ENCODE measurements around the gene RADIL. TPM values are rescaled to one million over a fixed set of nuclear protein-coding genes. Genes with fewer than 3 reads are reported as not detected.
A peak's percentile ranks its signal among the peaks of the same experiment; 100 is the strongest.

The RADIL gene
- total RNA-seq, 2 experiments from 2014 or later: 0.58 to 0.92 TPM

GRCh38 chr7:4834601-4835397 lies 48.7 kb downstream of the RADIL start:
- H3K4me1 Mint-ChIP-seq: no peaks in the 10 kb centered on the region
- no peak for DNase-seq
- H3K4me3 Mint-ChIP-seq: no peak overlapping the region
- no peaks in the 10 kb centered on the region for H3K9me3 Mint-ChIP-seq
- no peak overlapping the region for H3K27ac Mint-ChIP-seq
- no peaks in the 10 kb centered on the region for H3K36me3 Mint-ChIP-seq
- no peaks in the 10 kb centered on the region for H3K27me3 Mint-ChIP-seq

GRCh38 chr7:4833691-4834600 lies 49.6 kb downstream of the RADIL start:
- H3K36me3 Mint-ChIP-seq: no peaks in the 10 kb centered on the region
- no peaks in the 10 kb centered on the region for H3K9me3 Mint-ChIP-seq

GRCh38 chr7:4833176-4833575 lies 50.3 kb downstream of the RADIL start:
- Mint-ChIP-seq H3K36me3 (no peaks in the 10 kb centered on the region), H3K27ac (no peak overlapping the region), H3K9me3 (no peaks in the 10 kb centered on the region), H3K4me3 (no peak overlapping the region), H3K4me1 (no peaks in the 10 kb centered on the region), H3K27me3 (no peaks in the 10 kb centered on the region)
- no peak for DNase-seq

More at GRCh38 chr7:4833691-4834600, 49.6 kb downstream of the RADIL start:
- Mint-ChIP-seq H3K4me3 (no peak overlapping the region), H3K27me3 (no peaks in the 10 kb centered on the region), H3K4me1 (no peaks in the 10 kb centered on the region), H3K27ac (no peak overlapping the region)
- DNase-seq: no peak

GRCh38 chr7:4832711-4833110 lies 50.8 kb downstream of the RADIL start:
- H3K27me3 Mint-ChIP-seq: no peaks in the 10 kb centered on the region
- no peak overlapping the region for H3K4me3 Mint-ChIP-seq
- H3K36me3 Mint-ChIP-seq: no peaks in the 10 kb centered on the region
- no peak overlapping the region for H3K27ac Mint-ChIP-seq
- DNase-seq: no peak
- no peaks in the 10 kb centered on the region for H3K9me3 Mint-ChIP-seq
- no peaks in the 10 kb centered on the region for H3K4me1 Mint-ChIP-seq

- Mint-ChIP-seq H3K27me3 (no peaks in the 10 kb centered on the region), H3K9me3 (no peaks in the 10 kb centered on the region), H3K4me3 (no peak overlapping the region), H3K4me1 (no peaks in the 10 kb centered on the region), H3K27ac (no peak overlapping the region), H3K36me3 (no peaks in the 10 kb centered on the region)
- DNase-seq: no peak
These were observed 51.6 kb downstream of the RADIL start for GRCh38 chr7:4831723-4832495.

- Mint-ChIP-seq H3K36me3 (no peaks in the 10 kb centered on the region), H3K4me3 (no peak overlapping the region), H3K27me3 (peaks cover 4% of the 10 kb centered on the region), H3K4me1 (no peaks in the 10 kb centered on the region), H3K9me3 (no peaks in the 10 kb centered on the region), H3K27ac (no peak overlapping the region)
- peak; percentile 67 for DNase-seq
These were observed 53.3 kb downstream of the RADIL start for GRCh38 chr7:4830176-4830575.

GRCh38 chr7:4828720-4829383 lies 54.7 kb downstream of the RADIL start:
- DNase-seq: no peak
- Mint-ChIP-seq H3K9me3 (no peaks in the 10 kb centered on the region), H3K4me3 (no peak overlapping the region), H3K27me3 (peaks cover 4% of the 10 kb centered on the region), H3K4me1 (no peaks in the 10 kb centered on the region), H3K27ac (no peak overlapping the region), H3K36me3 (no peaks in the 10 kb centered on the region)

GRCh38 chr7:4825081-4825480 lies 58.4 kb downstream of the RADIL start:
- DNase-seq: no peak
- Mint-ChIP-seq H3K27ac (no peak overlapping the region), H3K9me3 (no peaks in the 10 kb centered on the region), H3K4me1 (no peaks in the 10 kb centered on the region), H3K27me3 (peaks cover 4% of the 10 kb centered on the region), H3K4me3 (no peak overlapping the region), H3K36me3 (no peaks in the 10 kb centered on the region)

GRCh38 chr7:4824120-4824775 lies 59.3 kb downstream of the RADIL start:
- Mint-ChIP-seq H3K36me3 (no peaks in the 10 kb centered on the region), H3K9me3 (no peaks in the 10 kb centered on the region), H3K27me3 (peaks cover 4% of the 10 kb centered on the region), H3K4me1 (no peaks in the 10 kb centered on the region), H3K4me3 (no peak overlapping the region), H3K27ac (no peak overlapping the region)
- no peak for DNase-seq

- DNase-seq: no peak
- peaks cover 4% of the 10 kb centered on the region for H3K27me3 Mint-ChIP-seq
- H3K9me3 Mint-ChIP-seq: no peaks in the 10 kb centered on the region
- H3K4me3 Mint-ChIP-seq: no peak overlapping the region
- H3K36me3 Mint-ChIP-seq: no peaks in the 10 kb centered on the region
- no peak overlapping the region for H3K27ac Mint-ChIP-seq
- no peaks in the 10 kb centered on the region for H3K4me1 Mint-ChIP-seq
These were observed 59.9 kb downstream of the RADIL start for GRCh38 chr7:4823441-4824119.

GRCh38 chr7:4822677-4823076 lies 60.8 kb downstream of the RADIL start:
- Mint-ChIP-seq H3K27me3 (peaks cover 4% of the 10 kb centered on the region), H3K27ac (no peak overlapping the region), H3K36me3 (no peaks in the 10 kb centered on the region), H3K4me1 (no peaks in the 10 kb centered on the region), H3K9me3 (no peaks in the 10 kb centered on the region), H3K4me3 (no peak overlapping the region)
- no peak for DNase-seq

GRCh38 chr7:4820967-4821471 lies 62.5 kb downstream of the RADIL start:
- no peaks in the 10 kb centered on the region for H3K36me3 Mint-ChIP-seq
- no peak overlapping the region for H3K4me3 Mint-ChIP-seq
- no peaks in the 10 kb centered on the region for H3K4me1 Mint-ChIP-seq
- no peaks in the 10 kb centered on the region for H3K9me3 Mint-ChIP-seq
- no peak for DNase-seq
- no peak overlapping the region for H3K27ac Mint-ChIP-seq
- H3K27me3 Mint-ChIP-seq: peaks cover 1% of the 10 kb centered on the region

GRCh38 chr7:4820405-4820966 lies 63.0 kb downstream of the RADIL start:
- Mint-ChIP-seq H3K27me3 (no peaks in the 10 kb centered on the region), H3K36me3 (no peaks in the 10 kb centered on the region), H3K4me1 (no peaks in the 10 kb centered on the region), H3K9me3 (no peaks in the 10 kb centered on the region), H3K4me3 (no peak overlapping the region), H3K27ac (no peak overlapping the region)
- no peak for DNase-seq

Data from activated naive CD8-positive, alpha-beta T cell treated with anti-CD3 and anti-CD28 coated beads for 36 hours (primary cell).